Measurements from ENCODE around the gene PLAGL1.

GRCh38 chr6:144036064-144036834 is 28.2 kb upstream of the PLAGL1 start:
- TF ChIP-seq CTCF (IDR thresholded peaks at IDR 0.05; ENCODE audit: control extremely low read depth in 1 of 3, insufficient read depth in 1 of 3, low read depth in 1 of 3, low read length in 3 of 3) (peak in 2 of 3 experiments; percentile 23 to 30; a peak in 2 of 4 replicates), YY1 (IDR thresholded peaks at IDR 0.05; ENCODE audit: low read depth, low read length) (no peak), SP2 (IDR thresholded peaks at IDR 0.05; ENCODE audit: low read length) (no peak), POLR2AphosphoS5 (IDR thresholded peaks at IDR 0.05; ENCODE audit: low read depth, low read length) (no peak), ZNF274 (IDR thresholded peaks at IDR 0.05; ENCODE audit: borderline replicate concordance, extremely low read depth, low read length) (no peak), BCL11A (IDR thresholded peaks at IDR 0.05; ENCODE audit: low read depth in 2 of 2, low read length in 2 of 2) (no peak), RXRA (IDR thresholded peaks at IDR 0.05; ENCODE audit: insufficient read depth, low read depth, low read length) (no peak), POLR2A (IDR thresholded peaks at IDR 0.05; ENCODE audit: control extremely low read depth in 1 of 2, low read depth in 2 of 2, low read length in 2 of 2) (no peak), CBX5 (IDR thresholded peaks at IDR 0.05; ENCODE audit: low read depth, low read length) (no peak), MAX (IDR thresholded peaks at IDR 0.05) (no peak), EZH2 (IDR thresholded peaks at IDR 0.05; ENCODE audit: low read depth, low read length, severe bottlenecking) (no peak), EP300 (IDR thresholded peaks at IDR 0.05; ENCODE audit: borderline replicate concordance in 1 of 2, low read depth in 2 of 2, low read length in 2 of 2) (no peak), GABPA (IDR thresholded peaks at IDR 0.05; ENCODE audit: borderline replicate concordance, insufficient read depth, low read length) (no peak)
